Endothelial cell of umbilical vein (primary cell): ENCODE measurements around the gene GALNT14. TPM values are rescaled to one million over a fixed set of nuclear protein-coding genes. Genes with fewer than 3 reads are reported as not detected.

Source experiments
- BruUV-seq: library from RNA; stranded (reverse); fragments of 400-500 nt; replicated peaks from 2 replicates; lab custom pipeline; 2021; lab: Mats Ljungman, UMichigan
- CTCF ChIA-PET: fragments of 300-600, 350-600 bp; sonication (Branson Sonifier 250); formaldehyde crosslinking; loops from one replicate; lab custom pipeline; 2021; ENCODE audit warnings: antibody characterized with exemption, inconsistent platforms; lab: Charles Lee
- POLR2A ChIA-PET: fragments of 300-600, 350-600 bp; sonication (Branson Sonifier 250); formaldehyde crosslinking; loops from one replicate; lab custom pipeline; 2021; ENCODE audit warnings: antibody characterized with exemption, inconsistent platforms; lab: Charles Lee
- DNase-seq: peaks from one replicate; pipeline ENCODE4 v3.0.0-alpha.2; 2011; ENCODE audit warnings: low read depth, low spot score
- FAIRE-seq: peaks from 2 replicates; lab custom pipeline; 2011; peaks lifted over from hg19 to GRCh38; lab: Jason Lieb, UNC
- H2AFZ ChIP-seq: 2 replicates; pipeline ENCODE4 v1.6.0; 2012; ENCODE audit warnings: low read depth, low read length, control low read depth, inconsistent platforms
- H3K27ac ChIP-seq: 2 replicates; pipeline ENCODE4 v1.5.1; 2011; ENCODE audit warnings: low read depth, mild to moderate bottlenecking, control low read depth, low read length, moderate library complexity; ENCODE audit not compliant: insufficient read depth
- H3K27me3 ChIP-seq, 2 experiments: 2 replicates each; pipeline versions ENCODE4 v1.6.0 to v1.6.1; 2011; ENCODE audit warnings: low read length in 2 of 2, mixed read lengths in 1 of 2; ENCODE audit not compliant: control insufficient read depth in 2 of 2, insufficient read depth in 2 of 2
- H3K36me3 ChIP-seq, 2 experiments: 2 replicates in 1 of 2; 3 replicates in 1 of 2; pipeline ENCODE4 v1.5.1; 2011; ENCODE audit warnings: low read length in 2 of 2, mild to moderate bottlenecking in 1 of 2, moderate library complexity in 1 of 2; ENCODE audit not compliant: control insufficient read depth in 2 of 2, insufficient read depth in 2 of 2; ENCODE audit errors: extremely low read depth in 1 of 2
- H3K4me1 ChIP-seq: 3 replicates; pipeline ENCODE4 v1.5.1; 2011; ENCODE audit warnings: mild to moderate bottlenecking, low read length; ENCODE audit not compliant: control insufficient read depth, insufficient read depth; ENCODE audit errors: extremely low read depth
- H3K4me2 ChIP-seq: 2 replicates; pipeline ENCODE4 v1.6.1; 2011; ENCODE audit warnings: low read length, control low read depth, mixed read lengths; ENCODE audit not compliant: insufficient read depth
- H3K4me3 ChIP-seq, 3 experiments: fragments of 200-600 bp in 1 of 3; sonication (generic), shearing (Covaris generic) in 1 of 3; replicated peaks in 1 of 3; 2 replicates each; pipeline ENCODE4 v1.5.1; 2011 to 2016; ENCODE audit warnings: control low read depth in 3 of 3, low read length in 3 of 3, mild to moderate bottlenecking in 2 of 3, inconsistent platforms in 1 of 3, low read depth in 1 of 3, moderate library complexity in 1 of 3; ENCODE audit not compliant: insufficient read depth in 1 of 3
- H3K79me2 ChIP-seq: 2 replicates; pipeline ENCODE4 v1.6.0; 2012; ENCODE audit warnings: low read length, inconsistent platforms; ENCODE audit not compliant: control insufficient read depth, insufficient read depth
- H3K9ac ChIP-seq: replicated peaks from 2 replicates; pipeline ENCODE3; 2011; ENCODE audit warnings: low read length, control low read depth; ENCODE audit not compliant: insufficient read depth; ENCODE audit errors: extremely low read depth
- H3K9me1 ChIP-seq: replicated peaks from 3 replicates; pipeline ENCODE4 v1.6.0; 2011; ENCODE audit warnings: mild to moderate bottlenecking, low read length; ENCODE audit not compliant: control insufficient read depth, insufficient read depth; ENCODE audit errors: extremely low read depth
- H3K9me3 ChIP-seq: replicated peaks from 2 replicates; pipeline ENCODE4 v1.5.1; 2012; ENCODE audit warnings: low read length, inconsistent platforms; ENCODE audit not compliant: control insufficient read depth, insufficient read depth
- H4K20me1 ChIP-seq: replicated peaks from 2 replicates; pipeline ENCODE3; 2011; ENCODE audit warnings: mild to moderate bottlenecking, low read length; ENCODE audit not compliant: control insufficient read depth, insufficient read depth; ENCODE audit errors: extremely low read depth
- EZH2 ChIP-seq: IDR thresholded peaks from 2 replicates; pipeline ENCODE4 v1.6.1; 2012; ENCODE audit warnings: borderline replicate concordance, low read depth, mild to moderate bottlenecking, moderate library complexity, low read length, inconsistent platforms; ENCODE audit not compliant: severe bottlenecking
- FOS ChIP-seq: IDR thresholded peaks from 2 replicates; pipeline ENCODE4 v1.6.1; 2011; ENCODE audit warnings: mild to moderate bottlenecking, low read length, moderate library complexity, borderline replicate concordance; ENCODE audit not compliant: insufficient read depth
- GATA2 ChIP-seq: IDR thresholded peaks from 2 replicates; pipeline ENCODE4 v1.7.0; 2011; ENCODE audit warnings: low read depth, mild to moderate bottlenecking, moderate library complexity, mixed read lengths, low read length; ENCODE audit not compliant: insufficient read length, insufficient read depth
- JUN ChIP-seq: IDR thresholded peaks from 2 replicates; pipeline ENCODE4 v1.6.1; 2011; ENCODE audit warnings: borderline replicate concordance, low read depth; ENCODE audit not compliant: insufficient read length, insufficient read depth
- POLR2A ChIP-seq: IDR thresholded peaks from 2 replicates; pipeline ENCODE4 v1.6.1; 2012; ENCODE audit warnings: low read depth, mild to moderate bottlenecking, control low read depth, low read length
- dilution Hi-C: fragments of 300-500 bp; cut with MboI; formaldehyde crosslinking; loops from one replicate; pipeline ENCODE4 v1.15.0; 2019; ENCODE audit warnings: low sequenced_read_pairs; ENCODE audit not compliant: extremely low pct_ligation_motif_present
- intact Hi-C: fragments of 100-400 bp; cut with micrococcal nuclease; formaldehyde crosslinking; loops from one replicate; pipeline ENCODE4 v1.10.0; 2022
- polyA plus RNA-seq, 4 experiments: library from polyadenylated mRNA; depleted of rRNA in 3 of 4; stranded (reverse) in 3 of 4; unstranded in 1 of 4; fragments of >200 nt; gene quantifications; 2 replicates each; pipeline versions ENCODE4 v1.2.1 to v1.2.3, GENCODE V29; 2011 to 2012; ENCODE audit warnings: missing spikeins in 1 of 4
- total RNA-seq: library from RNA; stranded (reverse); gene quantifications from 2 replicates; pipeline ENCODE4 v1.2.3, GENCODE V29; 2021

The GALNT14 gene
- total and polyA plus RNA-seq, 2 donors (not counting 3 experiments of a cell fraction or from before 2014, with no cell fraction given), result 0.04 to 0.40 TPM

- FAIRE-seq (no peak), DNase-seq (no peak)
- H3K9ac ChIP-seq, result no peak overlapping the region
- H3K79me2 ChIP-seq, result no peaks in the 10 kb centered on the region
- no peaks in the 10 kb centered on the region for H3K9me1 ChIP-seq
- H4K20me1 ChIP-seq, result no peaks in the 10 kb centered on the region
- dilution Hi-C loops, result no loop called here
- POLR2A ChIA-PET, result no interaction called here
- no peak overlapping the region for H2AFZ ChIP-seq
- H3K4me2 ChIP-seq, result no peak overlapping the region
- no peaks in the 10 kb centered on the region for H3K4me1 ChIP-seq
- H3K9me3 ChIP-seq, result no peaks in the 10 kb centered on the region
- CTCF ChIA-PET, result interaction anchor here (2.1 kb wide), 1 partner anchor 465 kb away, joined by 7 read pairs; no protein-coding TSS in a partner anchor
- TF ChIP-seq JUN, result no peak
- no peak for TF ChIP-seq EZH2
- no peak for TF ChIP-seq POLR2A
- no peak for TF ChIP-seq GATA2
- BruUV-seq, result no TSS peak
- H3K36me3 ChIP-seq, result no peaks in the 10 kb centered on the region
- intact Hi-C loops, result no loop called here
- H3K4me3 ChIP-seq, result no peak overlapping the region
- no peak overlapping the region for H3K27ac ChIP-seq
- H3K27me3 ChIP-seq, result no peaks in the 10 kb centered on the region
These were observed 38.5 kb upstream of the GALNT14 start for GRCh38 chr2:31176742-31177141.

GRCh38 chr2:31171142-31171541 is 32.9 kb upstream of the GALNT14 start:
- TF ChIP-seq JUN (no peak), EZH2 (no peak), GATA2 (no peak), FOS (no peak)
- H3K4me2 ChIP-seq, result no peak overlapping the region
- no peaks in the 10 kb centered on the region for H3K79me2 ChIP-seq
- no peaks in the 10 kb centered on the region for H4K20me1 ChIP-seq
- no peak overlapping the region for H2AFZ ChIP-seq
- no peaks in the 10 kb centered on the region for H3K36me3 ChIP-seq
- no TSS peak for BruUV-seq
- no peak overlapping the region for H3K9ac ChIP-seq
- intact Hi-C loops, result no loop called here
- no peaks in the 10 kb centered on the region for H3K27me3 ChIP-seq
- no peaks in the 10 kb centered on the region for H3K9me3 ChIP-seq
- no peak overlapping the region for H3K27ac ChIP-seq
- FAIRE-seq (no peak), DNase-seq (no peak)
- H3K4me1 ChIP-seq, result no peaks in the 10 kb centered on the region
- H3K9me1 ChIP-seq, result no peaks in the 10 kb centered on the region
- dilution Hi-C loops, result no loop called here
- H3K4me3 ChIP-seq, result no peak overlapping the region
- POLR2A ChIA-PET, result no interaction called here
- CTCF ChIA-PET, result interaction anchor here (0.6 to 2.7 kb wide), 5 partner anchors 63 to 1006 kb away, joined by 3 to 45 read pairs (median 4); partner anchors contain the start of gene EHD3
